Memory B cell (primary cell): ENCODE results near the gene PHF24.
A peak's percentile ranks its signal among the peaks of the same experiment; 100 is the strongest.

Experiments
- ATAC-seq: fragments of 150-1000 bp; cut with Tn5 transposase; 2 replicates; pipeline ENCODE4 v1.10.0; 2021; ENCODE audit warnings: low read depth, mild to moderate bottlenecking, moderate library complexity
- DNase-seq, 2 donors: peaks; one replicate each; pipeline ENCODE4 v3.0.0; 2022; ENCODE audit warnings: low spot score in 2 of 2
- H3K27ac Mint-ChIP-seq: one replicate; pipeline ENCODE4 v1.8.0; 2022; ENCODE audit warnings: mild to moderate bottlenecking, moderate library complexity, mixed read lengths
- H3K27me3 Mint-ChIP-seq: one replicate; pipeline ENCODE4 v1.8.0; 2022; ENCODE audit warnings: mixed read lengths
- H3K36me3 Mint-ChIP-seq: one replicate; pipeline ENCODE4 v1.8.0; 2022; ENCODE audit warnings: mild to moderate bottlenecking, mixed read lengths
- H3K4me1 Mint-ChIP-seq: one replicate; pipeline ENCODE4 v1.8.0; 2022; ENCODE audit warnings: mixed read lengths
- H3K4me3 Mint-ChIP-seq: one replicate; pipeline ENCODE4 v1.8.0; 2022; ENCODE audit warnings: mild to moderate bottlenecking, moderate library complexity, mixed read lengths
- H3K9me3 Mint-ChIP-seq: one replicate; pipeline ENCODE4 v1.8.0; 2022; ENCODE audit warnings: mixed read lengths

Gene PHF24

DNA sequence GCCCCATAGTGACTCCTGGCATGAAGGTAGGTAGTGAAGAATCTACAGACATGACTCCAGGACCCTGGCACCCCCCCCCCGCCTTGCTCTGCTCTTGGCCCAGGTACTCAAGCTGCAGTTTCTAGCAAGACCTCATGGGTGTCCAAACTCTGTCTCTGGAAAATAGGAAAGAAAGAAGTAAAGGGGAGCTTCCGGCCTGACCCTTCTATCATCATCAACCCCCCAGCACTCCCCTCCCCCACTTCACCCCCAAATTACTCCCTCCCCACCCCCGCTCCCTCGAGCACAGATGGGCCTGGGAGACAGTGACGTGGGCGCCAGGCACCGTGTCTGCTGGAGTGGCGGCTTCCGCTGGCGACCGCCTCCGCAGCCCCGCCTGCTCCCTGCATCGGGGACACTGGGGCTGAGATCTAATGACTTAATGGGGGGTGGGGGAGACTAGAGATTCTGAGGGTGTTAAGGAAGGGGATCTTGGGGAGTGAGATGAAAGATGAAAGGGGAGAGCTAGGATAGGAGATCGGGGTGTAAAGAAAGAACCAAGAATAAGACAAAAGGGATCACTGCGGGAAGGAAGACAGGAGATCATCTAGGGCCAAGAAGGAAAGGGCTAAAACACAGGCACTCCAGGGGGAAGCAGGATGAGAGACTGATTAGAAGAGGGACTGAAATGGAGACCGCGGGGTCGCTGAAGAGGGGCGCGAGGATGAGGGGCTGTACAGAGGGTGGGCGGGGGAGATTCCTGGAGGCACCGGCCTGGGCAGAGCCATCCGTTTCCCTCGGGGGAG is 30.3 kb downstream of the PHF24 start:
- H3K4me3 Mint-ChIP-seq: peak overlapping the region; percentile 91
- no peaks in the 10 kb centered on the region for H3K36me3 Mint-ChIP-seq
- H3K4me1 Mint-ChIP-seq: peaks cover 44% of the 10 kb centered on the region
- ATAC-seq: no peak
- DNase-seq: peak in 1 of 2 donors; percentile 37
- H3K27me3 Mint-ChIP-seq: peaks cover 6% of the 10 kb centered on the region
- peak overlapping the region; percentile 61 for H3K27ac Mint-ChIP-seq
- no peaks in the 10 kb centered on the region for H3K9me3 Mint-ChIP-seq

DNA sequence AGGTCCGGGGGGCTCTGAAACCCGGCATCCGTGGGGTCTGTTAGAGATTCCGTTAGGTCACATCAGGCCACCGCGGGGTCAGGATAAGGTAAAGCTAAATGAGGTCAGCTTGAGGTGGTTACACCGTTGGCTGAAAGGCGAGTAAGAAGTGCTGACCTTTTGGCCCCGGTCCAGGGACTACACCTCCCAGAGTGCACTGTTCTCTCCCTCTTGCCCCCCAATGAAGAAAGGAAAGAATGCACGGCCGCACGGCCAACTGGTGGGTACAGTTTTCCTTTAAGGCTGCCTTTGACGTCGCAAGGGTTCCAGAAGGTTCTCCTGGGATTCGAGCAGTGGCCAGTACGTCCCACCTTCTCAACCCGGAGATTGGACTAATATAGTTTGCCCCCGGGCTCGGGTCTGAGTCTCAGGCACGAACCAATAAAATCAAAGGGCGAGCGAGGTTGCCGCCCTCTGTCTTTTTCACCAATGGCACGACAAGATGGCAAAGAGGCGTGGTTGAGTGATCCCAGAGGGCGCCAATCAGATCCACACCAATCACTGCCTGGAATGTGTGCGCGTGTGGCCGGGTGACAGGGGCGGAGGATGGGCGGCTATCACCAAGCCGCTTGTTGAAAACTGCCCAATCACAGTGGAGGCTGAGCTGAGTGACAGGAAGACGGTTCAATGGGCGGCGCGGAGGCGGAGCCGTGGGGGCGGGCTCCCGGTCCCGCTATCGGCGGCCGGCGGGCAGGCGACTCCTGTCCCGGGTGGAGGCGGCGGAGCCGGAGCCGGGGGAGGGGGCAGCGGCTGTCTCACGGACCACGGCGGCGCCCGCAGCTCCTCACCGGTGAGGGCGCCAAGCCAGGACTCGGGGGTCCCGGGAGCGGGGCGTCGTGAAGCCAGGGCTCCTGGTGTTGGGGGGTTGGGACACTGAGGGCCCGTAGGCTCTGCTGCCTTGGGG is 31.2 kb downstream of the PHF24 start, which contains the start of gene DNAJB5:
DNAJB5 (plus strand) TSS at position 743 of the 943 bp plus-strand sequence. CDS start 886 bp downstream, outside the sequence.
- Mint-ChIP-seq H3K27ac (peak within 1 kb of the TSS; percentile 61), H3K4me1 (peaks cover 37% of the 10 kb centered on the region), H3K27me3 (peaks cover 6% of the 10 kb centered on the region), H3K9me3 (no peaks in the 10 kb centered on the region), H3K4me3 (peak within 1 kb of the TSS; percentile 91), H3K36me3 (no peaks in the 10 kb centered on the region)
- peak; percentile 91 for ATAC-seq
- DNase-seq: peak; percentile 97

DNA sequence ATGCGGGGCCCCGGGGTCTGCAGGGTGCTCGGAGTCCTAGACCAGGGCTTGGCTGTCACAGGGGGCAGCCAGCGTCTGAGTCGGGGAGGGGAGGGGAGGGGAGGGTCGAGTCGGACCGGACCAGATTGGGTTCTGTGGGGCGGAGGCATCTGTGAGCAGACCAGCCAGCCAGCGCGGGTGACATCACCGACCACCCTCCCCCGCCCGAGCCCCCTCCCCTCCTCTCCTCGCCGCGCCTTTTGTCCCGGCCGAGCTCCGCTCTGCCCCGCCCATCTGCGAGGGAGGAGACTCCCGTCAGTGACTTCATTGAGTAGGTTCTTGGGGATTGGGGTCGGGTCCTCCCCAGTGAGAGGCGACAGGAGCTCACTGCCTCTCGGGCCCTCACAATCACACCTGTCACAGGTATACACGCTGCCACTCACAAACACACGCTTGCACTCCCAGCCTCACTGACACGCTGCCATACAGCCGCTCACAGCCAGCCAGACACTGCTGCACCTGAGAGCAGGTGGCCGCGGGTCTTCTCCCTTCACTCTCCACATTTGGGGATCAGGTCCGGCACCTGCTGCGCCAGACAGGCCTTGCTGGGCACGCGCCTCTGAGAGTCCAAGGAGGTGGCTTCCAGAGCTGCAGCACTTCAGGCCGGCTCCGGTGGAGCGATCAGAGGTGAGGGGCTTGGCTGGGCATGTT is 32.0 kb downstream of the PHF24 start:
- ATAC-seq (no peak), DNase-seq (peak in 1 of 2 donors; percentile 42)
- Mint-ChIP-seq H3K9me3 (no peaks in the 10 kb centered on the region), H3K27me3 (peaks cover 6% of the 10 kb centered on the region), H3K4me3 (peak overlapping the region; percentile 91), H3K27ac (no peak overlapping the region), H3K36me3 (no peaks in the 10 kb centered on the region), H3K4me1 (peaks cover 32% of the 10 kb centered on the region)

DNA sequence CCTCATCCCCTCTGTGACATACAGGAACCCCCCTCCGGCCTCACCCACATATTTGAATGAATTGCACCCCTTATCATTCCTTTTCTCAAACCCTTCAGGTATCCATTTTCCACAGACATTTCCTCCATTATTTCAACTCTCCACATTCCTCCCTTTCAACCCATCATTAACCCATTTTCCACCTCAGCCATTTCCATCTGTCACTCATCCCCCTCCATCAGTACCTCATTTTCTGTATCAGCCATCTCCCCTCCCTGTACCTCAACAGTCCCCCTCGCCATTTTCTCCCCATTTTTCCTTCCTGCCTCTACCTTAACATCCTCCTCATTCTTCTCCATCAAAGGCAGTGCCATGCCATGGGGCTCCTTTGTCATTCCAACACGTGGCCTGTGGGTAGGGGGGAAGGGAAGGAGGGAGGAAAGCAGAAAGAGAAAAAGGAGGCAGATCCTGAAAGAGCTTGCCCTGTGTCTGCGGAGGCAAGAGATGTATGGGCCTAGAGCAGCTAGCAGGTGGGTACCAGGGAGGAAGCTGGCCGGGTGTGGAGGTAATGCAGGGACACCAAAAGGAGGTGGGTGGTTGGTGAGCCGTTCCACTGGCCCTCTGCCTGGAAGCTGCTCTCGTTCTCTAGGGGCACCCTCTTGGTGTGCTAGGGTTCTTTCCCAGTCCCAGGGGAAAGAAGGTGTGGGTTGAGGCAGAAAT is 33.0 kb downstream of the PHF24 start:
- no peaks in the 10 kb centered on the region for H3K36me3 Mint-ChIP-seq
- no peak for ATAC-seq
- peak overlapping the region; percentile 73 for H3K4me3 Mint-ChIP-seq
- no peak for DNase-seq
- H3K4me1 Mint-ChIP-seq: peaks cover 27% of the 10 kb centered on the region
- peak overlapping the region; percentile 6 for H3K27ac Mint-ChIP-seq
- H3K27me3 Mint-ChIP-seq: peaks cover 6% of the 10 kb centered on the region
- no peaks in the 10 kb centered on the region for H3K9me3 Mint-ChIP-seq

DNA sequence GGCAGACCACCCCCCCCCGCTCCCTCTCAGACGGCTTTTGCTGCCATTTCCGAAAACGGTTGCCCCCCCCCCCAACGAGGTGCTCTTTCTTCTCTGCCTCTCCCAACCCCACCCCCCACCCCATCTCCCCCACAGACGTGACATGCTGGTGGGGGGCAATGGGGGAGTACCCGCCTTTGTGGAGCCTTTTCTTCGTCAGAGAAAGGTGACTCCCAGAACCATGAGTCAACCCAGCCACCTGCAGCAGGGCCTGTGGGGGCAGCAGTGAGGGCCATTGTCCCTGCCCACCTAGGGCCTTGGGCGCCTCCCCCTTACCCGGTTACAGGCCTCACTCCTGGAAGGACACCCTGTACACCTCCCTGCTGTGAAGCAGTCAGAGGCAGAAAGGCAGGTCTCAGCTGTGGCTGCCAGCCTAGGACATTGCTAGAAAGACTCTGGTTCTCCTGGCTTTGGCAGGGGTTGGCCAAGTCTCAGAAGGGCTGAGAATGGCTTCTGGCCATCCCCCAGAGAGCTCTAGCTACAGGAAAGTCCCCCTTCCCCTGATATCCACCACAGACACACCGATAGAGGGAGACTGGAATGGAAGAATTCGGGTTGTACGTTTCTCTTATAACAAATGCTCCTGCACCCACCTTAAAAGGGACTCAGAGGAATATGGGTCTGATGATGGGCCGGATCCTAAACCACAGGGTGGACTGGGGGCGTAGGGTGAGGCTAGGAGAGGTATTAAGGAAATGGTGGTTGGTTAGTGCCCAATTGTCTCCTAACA is 33.7 kb downstream of the PHF24 start:
- no peak overlapping the region for H3K27ac Mint-ChIP-seq
- H3K4me1 Mint-ChIP-seq: peaks cover 23% of the 10 kb centered on the region
- DNase-seq (no peak), ATAC-seq (no peak)
- peaks cover 6% of the 10 kb centered on the region for H3K27me3 Mint-ChIP-seq
- peak overlapping the region; percentile 37 for H3K4me3 Mint-ChIP-seq
- H3K36me3 Mint-ChIP-seq: no peaks in the 10 kb centered on the region
- H3K9me3 Mint-ChIP-seq: no peaks in the 10 kb centered on the region

DNA sequence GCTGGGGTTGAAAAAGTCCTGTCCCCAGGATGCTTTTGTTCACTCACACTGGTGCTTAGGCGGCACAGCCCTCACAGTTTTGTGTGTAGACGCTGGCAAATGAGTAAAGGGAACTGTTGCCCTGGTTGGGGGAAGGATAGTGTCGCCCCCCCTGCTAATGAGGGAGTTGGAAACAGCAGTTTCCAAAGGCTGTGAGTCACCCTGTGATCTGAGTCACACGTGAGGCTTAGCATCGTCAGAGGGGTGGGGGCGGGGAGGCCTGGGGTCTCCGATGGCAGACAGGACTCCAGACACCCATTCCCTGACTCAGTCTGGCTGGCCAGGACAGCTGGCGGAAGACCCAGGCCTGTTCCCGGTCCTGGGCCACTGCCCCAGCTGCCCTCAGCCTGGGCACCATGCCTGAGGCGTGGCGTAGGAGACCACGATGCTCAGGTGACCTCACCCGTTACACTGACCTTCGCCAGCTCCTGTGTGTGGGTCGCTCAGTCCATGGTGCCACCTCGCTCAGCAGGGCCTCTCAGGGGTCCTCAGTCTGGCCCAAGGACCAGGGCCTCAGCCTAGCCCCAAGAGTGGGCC is 34.4 kb downstream of the PHF24 start:
- H3K4me3 Mint-ChIP-seq: no peak overlapping the region

DNA sequence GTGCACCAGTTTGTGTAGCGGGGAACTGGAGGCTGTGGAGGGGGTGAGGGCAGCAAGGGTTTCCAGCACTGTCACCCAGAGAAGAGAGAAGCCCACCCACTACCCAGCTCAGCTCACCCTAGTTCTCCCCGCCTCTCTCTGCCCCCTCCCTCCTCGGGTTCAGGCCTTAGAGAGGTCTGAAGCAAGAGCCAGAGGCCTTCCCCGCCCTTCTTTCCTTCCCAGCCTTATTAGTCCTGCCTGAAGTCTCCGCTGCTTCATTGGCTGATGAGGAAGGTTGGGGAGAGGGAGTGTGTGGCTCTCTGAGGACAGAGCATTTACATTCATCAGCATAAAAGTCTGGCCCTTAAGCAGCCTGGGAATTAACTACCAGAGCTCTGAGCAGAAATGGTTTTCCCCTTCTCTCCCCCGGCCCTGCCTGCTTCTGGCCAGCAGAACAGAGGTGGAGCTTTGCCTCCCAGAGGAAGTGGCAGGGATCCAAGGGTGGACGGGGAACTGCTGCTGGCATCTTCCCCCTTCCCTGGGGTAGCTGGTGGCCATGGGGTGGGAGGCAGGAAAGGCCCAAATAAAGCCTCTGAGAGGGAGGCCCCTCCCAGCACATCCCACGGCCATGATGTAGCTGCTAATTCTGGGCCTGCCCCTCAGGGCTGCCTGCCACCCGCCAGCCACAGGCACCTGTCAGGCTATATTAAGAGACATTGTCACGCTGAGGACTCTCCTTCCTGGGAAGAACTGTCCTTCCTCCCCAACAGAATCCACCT is 35.6 kb downstream of the PHF24 start:
- Mint-ChIP-seq H3K36me3 (no peaks in the 10 kb centered on the region), H3K4me3 (no peak overlapping the region), H3K27me3 (peaks cover 6% of the 10 kb centered on the region), H3K9me3 (no peaks in the 10 kb centered on the region), H3K27ac (no peak overlapping the region), H3K4me1 (peaks cover 10% of the 10 kb centered on the region)
- ATAC-seq (no peak), DNase-seq (no peak)

More for the DNA sequence above, 34.4 kb downstream of the PHF24 start:
- Mint-ChIP-seq H3K9me3 (no peaks in the 10 kb centered on the region), H3K27me3 (peaks cover 6% of the 10 kb centered on the region), H3K4me1 (peaks cover 16% of the 10 kb centered on the region), H3K36me3 (no peaks in the 10 kb centered on the region), H3K27ac (no peak overlapping the region)
- ATAC-seq: no peak
- no peak for DNase-seq

DNA sequence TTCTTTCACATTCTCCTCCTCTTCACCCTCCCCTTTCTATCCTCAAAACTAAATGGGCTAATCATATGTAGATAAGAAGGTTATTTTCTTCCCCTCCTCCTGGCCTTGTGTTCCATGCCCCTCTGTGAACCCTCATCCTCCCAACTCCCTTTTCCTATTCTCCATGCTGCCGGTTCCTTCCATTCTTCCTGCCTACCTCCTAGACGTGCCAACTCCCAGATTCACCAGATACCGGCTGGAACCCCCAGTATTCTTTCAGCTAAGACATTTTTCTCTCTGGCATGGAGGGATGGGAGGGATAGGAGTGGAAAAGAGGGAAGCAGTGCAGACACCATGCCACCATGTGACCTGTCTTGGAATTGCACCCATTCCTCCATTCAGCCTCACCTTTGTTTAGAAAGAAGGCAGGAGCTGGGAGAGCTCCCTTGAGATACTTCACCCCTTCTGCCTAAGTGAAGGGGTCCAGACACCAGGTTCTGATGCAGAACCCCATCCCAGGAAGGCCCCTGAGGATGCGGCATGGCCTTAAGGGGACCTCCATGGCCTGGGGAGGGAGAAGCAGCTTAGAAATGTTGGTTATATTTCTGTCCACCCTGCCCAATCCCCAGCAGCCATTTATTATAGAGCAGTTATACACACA is 36.3 kb downstream of the PHF24 start:
- DNase-seq (no peak), ATAC-seq (no peak)
- Mint-ChIP-seq H3K36me3 (no peaks in the 10 kb centered on the region), H3K4me1 (peaks cover 9% of the 10 kb centered on the region), H3K27ac (no peak overlapping the region), H3K4me3 (no peak overlapping the region), H3K27me3 (peaks cover 6% of the 10 kb centered on the region), H3K9me3 (no peaks in the 10 kb centered on the region)

DNA sequence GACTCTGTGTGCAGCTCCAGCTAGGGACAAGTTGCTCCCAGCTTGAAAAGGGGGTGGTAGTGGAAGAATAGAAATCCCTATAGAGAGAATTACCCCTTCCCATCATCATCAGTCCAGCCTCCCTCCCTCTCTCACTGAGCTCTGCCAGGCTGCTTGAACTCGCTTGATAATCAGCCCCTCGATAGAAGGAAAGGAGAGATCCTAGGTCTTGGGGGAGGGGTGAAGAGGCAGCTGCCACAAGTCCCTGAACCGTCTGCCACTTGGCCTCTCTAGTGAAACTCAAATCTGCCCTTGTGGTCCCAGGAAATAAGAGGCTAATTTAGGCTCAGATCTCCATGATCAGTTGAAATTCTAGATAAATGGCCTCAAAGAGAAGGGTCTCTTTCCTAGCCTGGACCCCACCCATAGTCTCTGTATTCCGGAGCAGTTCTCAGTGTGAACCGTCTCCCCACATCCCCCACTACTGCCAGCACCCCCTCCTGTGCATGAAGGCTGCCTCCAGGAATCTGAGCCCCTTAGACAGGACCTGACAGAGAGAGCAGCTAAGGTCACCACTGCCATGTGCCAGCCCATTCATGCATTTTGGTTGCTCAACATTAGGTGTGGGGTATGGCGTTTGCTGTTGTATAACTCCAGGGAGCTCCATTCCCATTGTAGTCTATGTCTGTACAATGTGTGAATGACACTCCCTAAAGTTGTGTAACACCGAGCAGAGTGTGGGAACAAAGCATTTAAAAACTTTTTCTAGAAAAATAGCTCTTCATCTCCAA is 37.0 kb downstream of the PHF24 start:
- no peak for DNase-seq
- H3K27ac Mint-ChIP-seq: no peak overlapping the region
- H3K4me3 Mint-ChIP-seq: no peak overlapping the region
- H3K4me1 Mint-ChIP-seq: peaks cover 9% of the 10 kb centered on the region
- no peaks in the 10 kb centered on the region for H3K9me3 Mint-ChIP-seq
- peaks cover 6% of the 10 kb centered on the region for H3K27me3 Mint-ChIP-seq
- ATAC-seq: no peak
- H3K36me3 Mint-ChIP-seq: no peaks in the 10 kb centered on the region

DNA sequence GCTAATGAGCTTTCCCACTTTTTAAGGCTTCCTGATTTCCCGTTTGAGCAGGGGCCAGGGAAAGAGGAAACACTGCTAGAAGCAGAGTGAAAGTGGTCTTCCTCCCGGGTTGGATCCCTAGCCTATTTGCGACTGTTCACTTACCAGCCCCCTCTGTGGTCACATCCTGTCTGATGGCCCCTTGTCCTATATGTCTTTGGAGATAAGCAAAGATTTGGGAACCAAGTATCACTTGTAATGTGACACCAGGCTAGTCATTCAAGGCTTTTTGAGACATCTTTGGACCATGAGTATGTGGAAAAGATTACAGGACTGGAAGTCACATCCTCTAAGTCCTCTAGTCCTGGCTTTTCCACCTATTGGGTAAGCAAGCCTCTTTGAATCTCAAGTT is 37.6 kb downstream of the PHF24 start:
- Mint-ChIP-seq H3K4me3 (no peak overlapping the region), H3K9me3 (no peaks in the 10 kb centered on the region), H3K27ac (no peak overlapping the region), H3K27me3 (peaks cover 6% of the 10 kb centered on the region), H3K36me3 (no peaks in the 10 kb centered on the region), H3K4me1 (peaks cover 6% of the 10 kb centered on the region)
- DNase-seq (no peak), ATAC-seq (no peak)

DNA sequence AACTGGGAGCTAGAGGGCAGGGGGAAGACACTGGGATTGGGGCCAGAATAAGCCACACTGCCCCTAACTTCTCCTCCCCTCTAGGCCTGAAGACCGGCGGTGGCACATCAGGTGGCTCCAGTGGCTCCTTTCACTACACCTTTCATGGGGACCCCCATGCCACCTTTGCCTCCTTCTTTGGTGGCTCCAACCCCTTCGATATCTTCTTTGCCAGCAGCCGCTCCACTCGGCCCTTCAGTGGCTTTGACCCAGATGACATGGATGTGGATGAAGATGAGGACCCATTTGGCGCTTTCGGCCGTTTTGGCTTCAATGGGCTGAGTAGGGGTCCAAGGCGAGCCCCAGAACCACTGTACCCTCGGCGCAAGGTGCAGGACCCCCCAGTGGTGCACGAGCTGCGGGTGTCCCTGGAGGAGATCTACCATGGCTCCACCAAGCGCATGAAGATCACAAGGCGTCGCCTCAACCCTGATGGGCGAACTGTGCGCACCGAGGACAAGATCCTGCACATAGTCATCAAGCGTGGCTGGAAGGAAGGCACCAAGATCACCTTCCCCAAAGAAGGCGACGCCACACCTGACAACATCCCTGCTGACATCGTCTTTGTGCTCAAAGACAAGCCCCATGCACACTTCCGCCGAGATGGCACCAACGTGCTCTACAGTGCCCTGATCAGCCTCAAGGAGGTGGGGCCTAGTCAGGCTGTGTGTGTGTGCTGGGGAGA is 38.3 kb downstream of the PHF24 start:
- H3K4me1 Mint-ChIP-seq: no peaks in the 10 kb centered on the region
- no peak for DNase-seq
- no peak overlapping the region for H3K4me3 Mint-ChIP-seq
- H3K36me3 Mint-ChIP-seq: no peaks in the 10 kb centered on the region
- no peaks in the 10 kb centered on the region for H3K9me3 Mint-ChIP-seq
- no peak for ATAC-seq
- H3K27me3 Mint-ChIP-seq: no peaks in the 10 kb centered on the region
- no peak overlapping the region for H3K27ac Mint-ChIP-seq
